Fibroblast of skin of right quadriceps (primary cell): ENCODE data around the gene AIFM1.
A peak's percentile ranks its signal among the peaks of the same experiment; 100 is the strongest.

ENCODE experiments used
- DNase-seq: peaks from one replicate; pipeline ENCODE4 v3.0.0-alpha.2; 2013

AIFM1 gene

DNA sequence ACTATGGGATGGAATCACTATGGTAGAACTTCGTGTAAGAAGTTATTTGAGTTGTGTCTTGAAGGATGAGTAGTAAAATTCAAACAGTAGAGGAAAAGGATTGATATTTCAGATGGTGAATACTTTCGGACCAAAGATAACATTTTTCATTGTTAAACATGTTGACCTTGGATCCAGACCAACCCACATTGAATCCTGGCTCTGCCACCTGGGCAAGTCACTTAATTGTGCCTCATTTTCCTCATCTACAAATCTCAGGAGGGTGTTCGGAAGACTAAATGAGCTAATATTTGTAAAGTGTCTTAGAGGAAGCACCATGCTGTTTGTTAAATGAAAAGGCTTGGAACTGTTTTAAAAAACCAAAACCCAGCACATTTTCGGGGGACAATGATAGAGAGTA lies 1.4 kb upstream of the AIFM1 start:
- no peak for DNase-seq

DNA sequence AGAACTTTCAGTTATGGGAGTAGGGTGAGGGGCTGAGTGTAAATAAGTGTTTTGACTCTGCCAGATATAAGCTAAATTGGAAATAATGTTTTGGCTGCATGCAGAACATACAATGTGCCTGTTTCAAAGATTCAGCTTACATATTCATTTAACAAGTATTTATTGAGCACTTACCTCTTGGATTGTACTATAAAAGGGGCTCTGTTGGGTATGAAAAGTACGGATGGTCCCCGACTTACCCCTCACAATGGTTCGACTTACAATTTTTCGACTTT lies 799 bp upstream of the AIFM1 start:
- DNase-seq: no peak

- no peak for DNase-seq
These were observed 399 bp downstream of the AIFM1 start for GRCh38 chrX:130165181-130165702.

DNA sequence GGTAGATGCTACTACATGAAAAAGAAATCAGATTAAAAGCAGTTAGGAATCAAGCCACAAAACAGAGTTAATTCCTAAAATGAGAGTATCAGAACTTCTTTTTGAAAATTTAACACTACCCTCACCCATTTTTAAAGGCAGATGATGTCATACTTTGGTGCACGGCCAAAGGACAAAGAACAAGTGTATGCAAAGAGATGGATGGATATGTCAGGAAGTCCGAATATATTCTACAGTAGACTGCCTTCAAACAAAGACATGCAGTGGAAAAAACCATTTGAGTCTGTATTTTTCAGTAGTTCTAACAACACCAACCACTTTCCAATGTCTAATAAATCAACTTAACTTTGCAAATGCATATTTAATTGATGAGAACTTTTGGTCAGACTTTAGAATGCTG lies 2.2 kb downstream of the AIFM1 start:
- DNase-seq: no peak

- no peak for DNase-seq
These were observed 3.4 kb downstream of the AIFM1 start for GRCh38 chrX:130162094-130162735.

GRCh38 chrX:130159776-130160175 lies 5.9 kb downstream of the AIFM1 start:
- no peak for DNase-seq

DNA sequence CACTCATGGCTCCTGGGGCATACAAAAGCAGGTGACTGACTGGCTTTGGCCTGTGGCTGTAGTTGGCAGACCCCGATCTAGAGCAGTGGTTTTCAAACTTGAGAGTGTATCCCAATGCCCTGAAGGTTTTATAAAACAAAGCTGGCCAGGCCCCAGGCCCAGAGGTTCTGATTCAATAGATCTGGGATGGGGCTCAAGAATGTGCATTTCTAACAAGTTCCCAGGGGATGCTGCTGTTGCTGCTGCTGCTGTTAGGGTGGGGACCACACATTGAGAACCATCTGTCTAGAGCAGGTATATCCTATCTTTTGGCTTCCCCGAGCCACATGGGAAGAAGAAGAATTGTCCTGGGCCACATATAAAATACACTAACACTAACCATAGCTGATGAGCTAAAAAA lies 7.3 kb downstream of the AIFM1 start:
- no peak for DNase-seq

DNA sequence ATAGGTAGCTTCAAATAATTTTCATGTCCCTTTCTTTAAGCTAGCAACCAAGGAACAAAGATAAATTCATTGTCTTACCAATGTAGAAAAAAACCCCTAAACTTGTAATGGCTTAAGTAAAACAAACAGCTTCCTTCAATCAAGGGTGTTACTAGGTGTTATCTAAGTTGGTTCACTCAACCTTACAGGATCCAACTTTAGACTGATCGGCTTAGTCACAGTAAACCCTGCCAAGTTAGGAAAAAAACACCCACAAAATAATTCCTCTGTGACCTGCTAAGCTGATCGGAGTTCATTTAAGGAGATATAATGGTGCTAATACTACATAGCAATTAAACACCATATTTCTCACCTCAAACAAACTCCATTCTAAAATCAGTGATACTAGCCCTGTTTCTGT lies 10.1 kb downstream of the AIFM1 start:
- no peak for DNase-seq

DNA sequence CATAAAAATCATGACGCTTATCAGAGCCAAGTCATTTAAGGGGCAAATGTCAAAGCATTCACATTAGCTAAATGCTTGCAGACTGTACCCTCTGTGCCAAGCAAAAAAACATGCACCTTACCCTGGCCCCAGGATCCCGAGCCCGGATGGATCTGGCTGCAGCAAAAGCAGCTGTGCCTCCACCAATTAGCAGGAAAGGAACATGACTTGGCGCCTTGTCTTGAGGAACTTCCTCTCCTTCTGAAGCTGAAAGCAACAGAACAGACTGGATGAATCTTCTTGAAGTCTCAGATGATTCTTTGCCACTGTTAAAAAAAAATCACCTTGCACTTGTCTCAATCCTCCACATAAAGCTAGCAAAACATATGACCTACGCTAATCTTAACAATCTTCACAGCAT lies 18.0 kb downstream of the AIFM1 start:
- no peak for DNase-seq

DNA sequence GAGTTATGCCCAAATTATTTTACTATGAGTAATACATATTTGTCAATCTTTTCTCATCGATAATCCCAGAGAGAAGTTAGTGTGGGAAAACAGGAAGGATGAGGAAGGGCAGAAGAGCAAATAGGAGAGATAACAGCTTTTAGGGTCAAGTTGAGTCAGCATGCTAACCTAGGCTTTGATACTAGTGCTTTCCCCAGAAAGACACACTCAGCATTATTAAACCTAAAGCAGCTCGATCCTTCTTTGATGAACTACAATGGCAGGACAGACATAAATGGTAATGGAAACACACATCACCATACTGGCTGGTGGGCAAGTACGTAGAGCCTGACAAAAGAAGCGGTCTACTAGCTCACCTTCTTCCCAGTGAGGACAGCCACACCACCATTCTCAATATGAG lies 20.5 kb downstream of the AIFM1 start:
- no peak for DNase-seq

- DNase-seq: peak; percentile 34
These were observed 21.1 kb downstream of the AIFM1 start for GRCh38 chrX:130144509-130144908.

GRCh38 chrX:130139474-130140201 lies 26.0 kb downstream of the AIFM1 start:
- no peak for DNase-seq

DNA sequence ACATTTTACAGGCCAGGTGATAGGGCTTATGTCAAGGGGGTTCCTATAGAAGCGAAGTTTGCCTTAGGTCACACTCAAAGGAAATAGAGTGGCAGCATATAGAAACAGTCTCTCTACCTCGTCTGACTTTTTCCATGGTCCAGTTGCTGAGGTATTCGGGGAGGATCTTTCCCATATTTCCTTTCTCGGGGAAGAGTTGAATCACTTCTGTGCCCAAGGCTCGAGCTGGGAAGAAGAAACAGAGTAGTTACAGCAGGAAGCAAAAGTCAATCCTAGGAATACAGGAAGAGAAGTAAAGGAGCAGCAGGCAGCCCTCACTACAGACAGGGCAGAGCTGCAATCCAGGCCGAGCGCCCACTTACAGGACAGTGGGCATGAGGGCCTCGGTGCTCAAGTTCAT lies 28.7 kb downstream of the AIFM1 start:
- no peak for DNase-seq

DNA sequence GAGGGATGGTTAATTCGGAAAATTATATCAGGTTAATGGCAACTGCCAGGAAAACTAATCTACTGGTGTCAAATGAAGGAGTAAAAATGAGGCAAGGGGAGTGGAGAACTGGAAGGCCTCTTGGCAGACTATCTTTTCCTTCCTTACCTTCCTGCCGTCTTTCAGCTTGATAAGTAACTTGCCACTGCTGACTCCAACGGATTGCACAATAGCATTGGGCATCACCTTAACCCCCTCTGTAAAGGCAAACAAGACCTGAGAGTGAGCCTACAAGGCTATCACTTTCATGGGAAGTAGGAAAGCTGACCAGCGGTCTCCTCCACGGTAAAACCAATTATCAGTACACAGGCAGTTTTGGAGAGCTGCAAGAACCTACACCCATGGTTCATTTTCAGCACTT lies 29.1 kb downstream of the AIFM1 start:
- DNase-seq: no peak

GRCh38 chrX:130130990-130131389 lies 34.7 kb downstream of the AIFM1 start:
- DNase-seq: no peak

DNA sequence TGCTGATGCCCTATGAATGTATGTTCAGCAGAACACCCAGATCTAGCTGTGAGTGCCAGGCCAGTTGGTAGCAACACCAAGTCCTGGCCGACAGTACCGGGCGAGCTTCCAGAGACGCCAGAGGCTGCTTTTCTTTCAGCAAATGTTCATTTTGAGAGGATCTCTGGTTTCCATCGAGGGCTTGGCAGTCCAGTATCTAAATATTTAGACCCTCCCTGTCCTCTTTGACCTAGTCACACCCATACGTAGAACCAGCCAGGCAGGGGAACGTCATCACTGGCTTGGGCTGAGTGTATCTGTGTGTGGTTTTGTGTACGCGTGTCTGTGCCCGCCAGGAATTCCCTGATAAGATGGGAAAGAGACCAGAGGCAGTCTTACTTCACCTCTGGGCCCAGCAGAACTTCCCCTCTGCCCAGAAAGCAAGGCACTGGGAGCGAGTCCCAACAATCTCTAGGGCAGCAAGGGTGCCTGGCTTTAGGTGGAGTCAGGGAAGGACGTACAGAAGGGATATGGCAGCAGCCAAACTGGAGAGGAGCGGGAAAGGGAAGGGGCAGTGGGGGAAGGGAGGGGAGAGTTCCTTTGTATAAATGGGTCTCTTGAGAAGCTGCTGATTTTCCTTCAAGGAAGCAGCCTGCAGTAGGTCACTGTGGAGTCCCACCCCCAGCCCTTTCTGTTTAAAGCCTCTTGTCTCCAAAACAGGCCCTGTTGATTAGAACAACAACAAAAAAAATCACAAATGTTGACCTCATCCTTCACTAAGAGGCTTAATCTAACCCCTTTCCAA lies 40.4 kb downstream of the AIFM1 start:
- no peak for DNase-seq

DNA sequence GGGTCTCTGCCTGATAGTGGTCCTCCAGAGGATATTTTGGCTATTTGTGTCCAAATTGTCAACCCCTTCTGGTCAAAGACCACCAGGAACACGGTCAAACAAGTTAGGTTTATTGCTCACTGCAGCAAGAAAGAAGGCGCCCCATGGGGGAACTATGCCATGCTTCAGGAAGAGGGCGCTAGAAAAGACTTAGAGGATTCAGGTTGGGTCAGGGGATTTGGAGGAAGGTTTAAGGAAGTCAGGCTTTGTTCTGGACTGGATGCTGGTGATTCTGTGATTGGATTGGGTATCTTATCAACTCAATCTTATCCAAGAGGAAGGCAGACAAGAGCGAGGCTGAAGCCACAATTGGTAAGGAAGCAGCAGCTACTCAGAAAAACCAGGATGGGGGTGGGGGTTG lies 41.1 kb downstream of the AIFM1 start:
- DNase-seq: no peak

DNA sequence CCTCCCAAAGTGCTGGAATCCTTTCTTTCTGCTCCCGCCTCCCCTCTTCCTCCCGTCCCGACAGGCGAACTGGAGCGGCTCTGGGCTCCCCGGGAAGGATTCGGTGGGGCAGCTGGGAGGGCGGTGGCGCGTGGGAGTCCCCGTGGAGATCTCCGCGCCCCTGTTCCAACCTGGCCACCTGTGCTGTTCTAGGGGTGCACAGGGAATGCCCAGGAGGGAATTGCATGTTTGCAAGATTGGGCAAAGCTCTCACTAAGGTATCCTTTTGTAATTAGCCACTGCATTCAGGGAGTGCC lies 44.2 kb downstream of the AIFM1 start:
- no peak for DNase-seq

DNA sequence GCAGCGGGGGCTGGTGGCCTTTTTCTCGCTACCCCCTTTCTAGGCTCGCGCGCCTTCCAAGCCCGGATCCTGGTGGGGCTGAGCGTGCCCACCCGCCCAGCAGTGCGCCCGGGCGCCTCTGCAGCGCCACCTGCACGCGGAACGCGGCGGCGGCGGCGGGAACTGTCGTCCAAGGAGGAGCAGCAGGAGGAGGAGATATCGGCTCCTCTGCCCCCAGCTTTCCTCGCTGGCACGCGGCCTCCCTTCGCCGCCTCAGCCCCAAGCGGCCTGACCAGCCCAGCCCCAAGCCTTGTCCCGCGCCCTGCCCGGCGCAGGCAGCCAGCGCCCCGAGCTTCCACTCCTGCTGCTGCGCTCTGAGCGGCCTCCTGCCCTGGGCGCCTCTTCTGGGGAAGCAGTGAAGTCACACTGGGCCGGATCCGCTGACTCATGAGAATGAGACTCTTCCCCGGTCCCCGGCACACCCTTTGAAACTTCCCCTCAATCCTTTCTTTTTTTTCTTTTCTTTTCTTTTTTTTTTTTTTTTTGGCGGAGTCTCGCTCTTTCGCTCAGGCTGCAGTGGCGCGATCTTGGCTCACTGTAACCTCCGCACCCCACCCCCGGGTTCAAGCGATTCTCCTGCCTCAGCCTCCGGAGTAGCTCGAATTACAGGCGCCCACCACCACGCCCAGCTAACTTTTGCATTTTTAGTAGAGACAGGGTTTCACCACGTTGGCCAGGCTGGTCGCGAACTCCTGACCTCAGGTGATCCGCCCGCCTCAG lies 44.7 kb downstream of the AIFM1 start:
- DNase-seq: peak; percentile 80

GRCh38 chrX:130120321-130120731 lies 45.3 kb downstream of the AIFM1 start:
- no peak for DNase-seq

GRCh38 chrX:130119312-130119898 lies 46.2 kb downstream of the AIFM1 start:
- DNase-seq: no peak

DNA sequence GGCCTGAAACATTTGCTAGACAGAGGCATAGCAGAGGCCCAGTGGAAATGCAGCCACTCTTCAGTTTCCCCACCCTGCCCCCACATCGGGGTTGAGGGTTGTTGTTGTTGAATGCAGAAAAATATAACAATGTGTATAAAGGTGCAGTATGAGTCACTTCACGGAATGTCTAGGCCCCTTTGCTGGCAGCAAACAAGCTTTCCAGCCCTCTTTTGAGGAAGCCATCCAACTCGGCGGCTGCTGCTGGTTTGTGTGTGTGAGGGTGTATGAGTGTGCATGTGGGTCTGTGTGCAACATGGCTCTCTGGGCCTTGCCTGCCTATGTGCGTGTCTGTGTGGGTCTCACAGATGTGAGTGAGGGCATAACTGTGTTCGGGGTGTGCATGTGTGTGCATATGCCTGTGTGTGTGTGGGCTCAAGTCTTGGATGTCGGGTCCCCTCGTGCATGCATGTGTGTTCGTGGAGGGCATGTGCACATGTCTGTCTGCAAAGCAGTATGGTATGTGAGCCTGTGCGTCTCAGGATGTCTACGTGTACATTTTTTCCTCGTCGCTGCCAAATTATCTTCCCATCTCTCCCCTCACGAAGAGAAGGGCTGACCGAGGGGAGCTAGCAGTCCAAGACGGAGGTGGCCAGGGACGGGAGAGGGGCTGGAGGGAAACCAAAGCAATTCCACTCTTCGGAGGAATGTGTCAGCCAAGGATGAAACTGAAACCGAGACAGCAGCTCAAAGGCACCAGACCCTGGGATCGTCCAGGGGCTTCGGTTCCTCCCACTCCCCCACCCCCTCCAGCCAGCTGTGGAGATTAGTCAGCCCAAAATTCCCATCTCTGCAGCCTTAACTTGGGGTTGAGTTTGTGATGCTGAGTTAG lies 47.0 kb downstream of the AIFM1 start:
- DNase-seq: peak; percentile 83
